GM19328 (cell line): ENCODE results near the gene LIN52.

Experiments used
- ATAC-seq: cut with Tn5 transposase; IDR thresholded peaks from one replicate; pipeline ENCODE4 v1.9.1; 2021; ENCODE audit warnings: mild to moderate bottlenecking, moderate library complexity; ENCODE audit not compliant: unreplicated experiment

Gene LIN52, protein sequence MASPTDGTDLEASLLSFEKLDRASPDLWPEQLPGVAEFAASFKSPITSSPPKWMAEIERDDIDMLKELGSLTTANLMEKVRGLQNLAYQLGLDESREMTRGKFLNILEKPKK

DNA sequence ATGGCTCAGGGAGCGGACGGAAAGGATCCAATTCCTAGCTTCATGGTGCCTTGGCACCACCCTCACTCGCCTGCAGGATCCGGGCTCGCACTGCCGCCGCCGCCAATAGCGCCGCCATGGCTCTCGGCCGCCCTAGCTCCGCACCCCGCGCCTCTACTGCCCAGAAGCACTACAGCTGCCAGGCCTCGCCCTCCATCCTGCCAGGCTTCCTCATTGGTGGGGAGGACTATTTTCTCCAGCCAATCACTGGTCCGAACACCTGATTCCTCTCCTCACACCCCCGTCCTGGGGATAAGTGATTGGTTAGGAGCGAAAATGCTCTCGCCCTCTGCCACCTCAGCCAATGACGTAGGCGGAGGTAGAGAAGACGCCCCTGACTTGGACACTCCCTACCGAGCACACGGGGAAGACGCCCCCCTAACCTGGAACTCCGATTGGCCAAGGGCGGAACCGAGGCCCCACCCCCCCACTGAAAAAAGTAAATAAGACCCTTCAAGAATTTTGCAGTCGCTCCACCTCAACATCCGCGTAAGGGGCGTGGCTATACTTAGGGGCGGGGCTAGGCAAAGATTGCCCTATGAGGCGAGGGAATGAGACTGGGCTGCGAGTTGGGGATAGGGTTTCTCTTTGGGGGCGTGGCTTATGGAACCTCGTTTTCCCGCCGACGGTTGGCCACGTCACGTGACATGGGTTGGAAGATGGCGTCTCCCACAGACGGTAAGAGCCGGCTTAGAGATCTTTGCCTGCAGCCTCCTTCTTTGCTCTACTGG is at the start of gene LIN52, which contains the start of gene ALDH6A1:
LIN52 (plus strand) TSS at position 680 of the 770 bp plus-strand sequence; CDS start at position 699, 19 bp downstream.
ALDH6A1 (minus strand) TSS at position 177 of the 770 bp plus-strand sequence; CDS start at position 118, 59 bp downstream.
- ATAC-seq: peak; percentile 91

DNA sequence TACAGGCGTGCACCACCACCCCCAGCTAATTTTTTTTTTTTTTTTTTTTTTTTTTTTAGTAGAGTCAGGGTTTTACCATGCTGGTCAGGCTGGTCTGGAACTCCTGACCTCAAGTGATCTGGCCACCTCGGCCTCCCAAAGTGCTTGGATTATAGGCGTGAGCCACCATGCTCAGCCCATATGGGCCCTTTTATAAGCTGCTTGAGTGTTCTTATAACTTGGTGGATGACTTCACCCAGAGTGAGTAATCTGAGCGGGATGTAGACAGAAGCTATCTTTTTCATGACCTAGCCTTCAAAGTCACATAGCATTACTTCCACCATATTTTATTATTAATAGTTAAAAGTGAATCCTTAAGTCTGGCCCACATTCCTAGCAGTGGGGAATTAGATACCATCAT is 49.2 kb upstream of the LIN52 start:
- no peak for ATAC-seq

DNA sequence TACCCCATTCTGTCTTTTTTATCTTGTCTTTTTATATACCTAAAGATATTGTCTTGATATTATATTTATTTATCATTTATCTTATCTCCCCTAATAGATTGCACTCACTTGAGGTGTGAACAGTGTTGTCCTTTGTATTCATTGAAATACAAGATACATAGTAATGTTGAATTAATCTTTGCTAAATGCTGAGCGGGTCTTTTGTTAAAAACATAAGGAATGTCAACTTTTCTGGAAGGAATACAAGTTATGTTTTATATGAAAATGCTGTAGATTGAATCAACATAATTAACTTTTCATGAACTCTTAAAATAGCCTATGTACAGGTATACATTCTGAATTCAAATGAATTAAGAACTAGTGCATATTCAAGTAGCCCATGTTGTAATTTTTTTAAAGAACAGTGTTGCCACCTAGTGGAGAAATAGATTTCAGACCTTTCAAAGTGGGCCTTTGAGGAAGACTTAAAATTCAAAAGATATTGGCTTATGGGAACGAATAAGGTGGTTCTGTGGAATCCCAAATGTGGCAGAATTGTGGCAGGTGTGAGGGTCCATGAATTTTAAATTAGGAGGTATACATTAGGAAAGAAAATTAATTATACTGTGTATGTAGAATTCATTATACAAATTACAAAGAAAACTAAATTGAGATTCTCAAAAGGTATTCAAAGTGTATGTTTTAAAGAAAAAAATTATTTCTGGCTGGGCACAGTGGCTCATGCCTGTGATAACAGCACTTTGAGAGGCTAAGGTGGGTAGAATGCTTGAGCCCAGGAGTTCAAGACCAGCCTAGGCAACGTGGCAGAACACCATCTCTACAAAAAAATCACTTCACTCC is 46.5 kb upstream of the LIN52 start:
- no peak for ATAC-seq

DNA sequence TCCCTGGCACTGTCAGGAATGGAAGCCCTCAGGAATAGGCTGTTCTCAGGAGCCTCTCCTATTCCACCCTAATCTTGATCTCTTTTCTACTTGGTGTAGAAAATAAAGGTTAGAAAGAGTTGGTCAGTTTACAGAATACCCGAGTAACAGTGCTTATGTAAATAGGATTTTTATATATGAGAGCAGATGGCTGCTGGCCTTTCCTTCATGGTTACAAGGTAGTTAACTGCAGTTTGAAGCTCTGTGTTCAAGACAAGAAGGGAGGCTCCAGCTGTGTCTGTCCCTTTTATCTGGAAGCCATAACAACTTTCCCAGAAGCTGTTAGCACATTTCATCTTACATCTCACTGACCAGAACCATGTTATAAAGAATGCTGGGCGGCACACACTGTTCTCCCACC is 42.5 kb upstream of the LIN52 start:
- no peak for ATAC-seq

DNA sequence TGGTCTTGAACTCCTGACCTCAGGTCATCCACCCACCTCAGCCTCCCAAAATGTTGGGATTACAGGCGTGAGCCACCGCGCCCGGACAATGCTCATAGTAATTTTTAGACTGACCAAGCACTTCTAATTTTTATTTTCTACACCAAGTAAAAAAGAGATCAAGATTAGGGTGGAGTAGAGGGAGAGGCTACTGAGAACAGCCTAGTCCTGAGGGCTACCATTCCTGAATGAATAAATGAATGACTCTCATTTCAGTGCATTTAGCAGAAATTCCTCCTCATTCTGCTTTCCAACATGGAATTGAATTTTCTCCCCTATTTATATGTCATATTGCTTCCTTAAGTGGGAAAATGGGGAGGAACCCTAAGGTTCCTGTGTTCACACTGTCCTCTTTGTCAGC is 39.2 kb upstream of the LIN52 start:
- ATAC-seq: no peak

DNA sequence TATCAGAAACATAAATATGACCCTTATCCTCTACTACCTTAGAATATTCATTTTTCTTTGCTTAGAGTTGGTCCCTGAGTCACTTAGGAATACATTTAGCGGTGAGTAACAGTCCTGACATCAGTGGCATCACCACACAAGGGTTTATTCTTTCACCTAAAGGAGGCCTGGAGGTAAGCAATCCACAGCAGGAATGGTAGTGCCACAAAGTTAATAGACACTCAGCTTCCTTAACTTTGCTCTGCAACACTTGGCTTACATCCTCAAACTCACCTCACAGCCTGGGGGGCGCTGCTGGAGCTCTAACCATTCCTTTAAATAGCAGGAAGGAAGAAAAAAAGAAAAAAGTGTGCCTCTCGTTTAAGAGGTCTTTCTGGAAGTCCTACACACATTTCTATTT is 36.5 kb upstream of the LIN52 start:
- ATAC-seq: no peak

DNA sequence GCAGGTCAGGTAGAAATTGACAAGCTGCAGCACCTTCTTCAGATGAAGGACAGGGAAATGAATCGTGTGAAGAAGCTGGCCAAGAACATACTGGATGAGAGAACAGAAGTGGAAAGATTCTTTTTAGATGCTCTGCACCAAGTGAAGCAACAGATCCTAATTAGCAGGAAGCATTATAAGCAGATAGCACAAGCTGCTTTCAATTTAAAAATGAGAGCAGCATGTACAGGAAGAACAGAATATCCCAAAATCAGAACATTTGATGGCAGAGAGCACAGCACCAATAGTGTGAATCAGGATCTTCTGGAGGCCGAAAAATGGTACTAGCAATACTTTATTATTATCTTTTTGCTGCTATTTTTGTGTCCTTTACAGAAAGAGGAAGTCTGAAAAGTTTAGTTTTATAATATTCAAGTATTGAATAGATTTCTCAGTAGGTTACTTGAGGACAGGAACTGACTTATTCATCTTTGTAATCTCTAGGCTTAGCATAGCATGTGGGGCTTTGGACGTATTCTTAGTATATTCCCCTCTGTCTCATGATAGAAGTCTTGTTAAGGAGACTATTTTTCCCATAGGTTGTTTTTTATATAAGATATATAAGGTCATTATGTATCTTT is 34.8 kb upstream of the LIN52 start:
- no peak for ATAC-seq

DNA sequence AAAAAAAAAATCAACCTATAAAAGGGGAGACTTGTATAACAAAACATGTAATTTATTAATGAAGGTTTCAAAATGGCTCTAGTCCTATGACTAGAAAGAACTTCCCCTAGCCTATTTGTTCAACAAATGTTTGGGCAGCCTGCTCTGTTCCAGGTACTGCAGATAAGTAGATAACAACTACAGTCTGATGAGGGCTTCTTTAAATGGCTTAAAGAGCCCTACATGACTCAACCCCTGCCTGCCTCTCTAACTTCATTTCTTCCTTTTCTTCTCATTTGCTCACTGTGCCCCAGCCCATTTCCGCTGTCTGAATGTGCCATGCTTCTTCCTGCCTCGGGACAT is 22.0 kb upstream of the LIN52 start:
- no peak for ATAC-seq

DNA sequence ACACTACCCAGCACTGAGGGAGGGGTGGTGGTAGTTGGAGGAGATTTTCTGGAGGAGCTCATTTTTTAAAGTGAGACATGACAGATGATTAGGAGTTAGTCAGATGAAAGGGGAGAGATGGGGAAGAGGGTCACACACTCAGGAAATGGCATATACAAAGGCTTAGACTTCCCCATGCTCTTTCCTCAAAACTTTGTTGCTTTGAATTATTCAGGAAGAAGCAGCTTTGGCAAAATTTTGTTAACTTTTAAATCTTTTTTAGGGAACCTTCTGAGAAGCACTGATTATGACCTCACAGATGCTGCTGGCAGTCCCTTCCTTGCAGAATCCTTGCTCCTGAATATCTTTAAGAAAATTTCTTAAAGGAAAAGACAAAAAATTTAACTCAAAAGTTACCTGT is 20.3 kb upstream of the LIN52 start:
- no peak for ATAC-seq

DNA sequence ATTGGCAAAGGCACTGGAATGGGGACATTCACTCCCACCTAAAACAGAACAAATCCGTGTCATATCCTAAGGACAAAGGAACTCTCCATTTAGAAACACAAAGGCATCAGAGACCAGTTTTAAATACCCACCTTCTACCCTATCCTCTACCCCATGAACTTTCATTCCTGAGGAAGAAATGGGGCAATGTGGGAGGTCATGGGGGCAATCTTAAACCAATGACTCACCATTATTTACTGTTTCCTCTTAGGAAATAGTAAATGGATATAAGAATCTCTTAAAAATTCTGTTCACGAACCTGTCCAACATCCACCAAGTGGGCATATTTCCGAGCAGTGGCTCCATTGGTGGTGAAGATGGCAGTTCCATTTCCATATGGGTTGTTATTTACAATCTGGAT is 19.9 kb upstream of the LIN52 start:
- no peak for ATAC-seq

DNA sequence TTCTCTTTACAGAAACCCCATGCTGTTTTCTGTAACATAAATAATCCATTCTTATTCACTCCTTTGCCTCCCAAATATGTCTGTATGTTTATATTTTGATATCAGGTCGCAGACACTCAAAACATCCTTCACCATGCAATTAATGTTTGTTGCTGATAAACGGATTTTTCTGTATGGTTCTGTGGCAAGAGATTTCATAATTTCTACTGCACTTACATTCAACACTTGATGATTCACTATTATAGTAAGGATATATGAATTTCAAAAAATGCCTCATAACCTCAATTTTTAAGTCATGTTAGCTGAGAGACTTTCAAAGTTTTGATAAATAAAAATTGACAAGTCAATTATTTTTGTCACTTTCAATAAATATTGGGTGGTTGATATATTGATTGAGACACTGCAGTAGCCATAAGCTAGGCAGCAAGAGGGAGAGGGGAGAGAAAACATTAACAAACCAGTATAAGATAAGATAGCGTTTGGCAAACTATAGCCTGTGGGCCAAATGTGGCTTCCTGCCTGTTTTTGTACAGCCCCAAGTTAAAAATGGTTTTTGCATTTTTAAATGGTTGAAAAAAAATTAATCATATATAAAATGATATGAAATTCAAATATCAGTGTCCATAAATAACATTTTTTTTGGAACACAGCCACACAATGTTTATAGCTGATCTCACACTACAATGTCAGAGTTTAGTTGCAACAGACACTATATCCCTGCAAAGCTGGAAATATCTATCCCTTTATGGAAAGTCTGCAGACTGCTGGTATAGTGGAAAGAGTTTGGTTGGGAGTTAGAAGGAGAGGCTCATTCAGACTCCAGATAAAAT is 18.8 kb upstream of the LIN52 start:
- ATAC-seq: no peak

DNA sequence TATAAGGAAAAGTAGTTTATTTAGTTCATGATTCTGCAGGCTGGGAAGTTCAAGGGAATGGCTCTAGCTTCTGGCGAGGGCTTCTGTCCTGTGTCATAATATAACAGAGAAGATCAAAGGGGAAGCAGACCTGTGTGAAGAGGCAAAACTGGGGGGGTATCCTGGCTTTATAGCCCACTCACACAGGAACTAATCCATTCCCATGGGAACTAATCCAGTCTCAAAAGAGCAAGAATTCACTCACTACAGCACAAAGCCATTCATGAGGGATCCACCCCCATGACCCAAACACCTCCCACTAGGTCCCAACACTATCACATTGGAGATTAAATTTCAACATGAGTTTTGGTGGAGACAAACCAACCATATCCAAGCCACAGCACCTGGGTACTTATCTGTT is 7.4 kb upstream of the LIN52 start:
- ATAC-seq: no peak

DNA sequence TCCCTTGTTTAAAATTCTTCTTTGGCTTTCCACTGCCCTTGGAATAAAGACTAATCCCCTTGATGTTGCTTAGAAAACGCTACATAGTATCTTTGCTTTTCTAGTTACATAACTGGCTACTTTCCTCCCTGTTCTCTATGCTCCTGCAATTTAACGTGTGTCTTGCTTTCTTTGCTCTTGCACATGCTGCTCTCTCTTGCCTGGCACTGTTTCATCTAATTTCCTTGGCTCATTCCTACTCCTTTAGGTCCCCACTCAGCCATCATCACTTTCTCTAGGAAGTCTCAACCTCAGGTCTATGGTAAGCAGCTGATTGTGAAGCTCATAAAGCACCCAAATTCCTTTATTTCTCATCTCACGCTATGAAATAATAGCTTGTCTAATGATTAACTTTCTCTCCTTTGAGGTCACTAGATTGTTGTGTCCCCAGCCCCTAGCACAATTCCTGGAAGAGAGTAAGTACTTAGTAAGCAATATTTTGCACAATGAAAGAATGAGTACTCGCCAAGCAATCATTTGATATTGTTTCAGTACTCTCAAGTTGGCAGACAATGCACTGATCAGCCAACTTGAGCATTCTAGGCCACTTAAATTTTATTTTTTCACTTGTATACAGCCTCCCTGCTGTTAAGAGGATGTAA is 3.8 kb upstream of the LIN52 start:
- ATAC-seq: no peak

DNA sequence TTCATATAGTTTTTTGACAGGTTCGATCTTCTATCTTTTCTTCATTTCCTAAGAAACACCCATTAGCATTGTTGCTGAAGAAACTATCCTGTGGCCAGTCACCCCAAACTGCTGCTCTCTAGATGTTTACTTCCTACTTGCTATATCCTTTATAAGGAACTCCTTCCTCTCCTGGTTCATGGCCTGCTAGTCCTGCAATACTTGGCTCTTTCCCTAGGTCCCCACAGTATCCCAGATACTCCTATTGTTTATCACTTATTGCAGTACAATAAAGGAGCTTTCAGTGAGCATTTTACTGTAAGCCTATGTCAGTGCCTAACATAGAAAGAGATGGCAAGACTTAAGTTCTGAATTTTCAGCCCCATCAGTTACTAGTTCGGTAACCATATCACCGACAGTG is 3.3 kb upstream of the LIN52 start:
- no peak for ATAC-seq

DNA sequence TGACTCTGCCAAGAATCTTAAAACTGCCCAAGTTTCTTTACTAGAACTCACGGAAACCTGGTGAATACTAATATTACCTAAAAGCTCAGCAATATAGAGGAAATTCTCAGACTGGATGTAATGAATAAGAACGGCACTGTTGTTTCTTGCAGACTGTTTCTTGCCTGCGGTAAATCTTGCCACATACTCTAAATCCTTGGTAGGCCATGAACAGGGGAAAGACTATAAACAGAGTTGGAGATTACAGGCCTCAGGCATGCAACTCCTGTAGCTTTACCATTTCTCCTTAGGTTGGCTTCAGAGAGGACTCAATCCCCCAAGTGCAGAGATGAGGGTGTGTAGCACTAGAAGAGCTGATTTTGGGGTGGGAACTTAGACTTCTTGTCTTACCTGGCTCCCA is 1.6 kb upstream of the LIN52 start:
- ATAC-seq: no peak

DNA sequence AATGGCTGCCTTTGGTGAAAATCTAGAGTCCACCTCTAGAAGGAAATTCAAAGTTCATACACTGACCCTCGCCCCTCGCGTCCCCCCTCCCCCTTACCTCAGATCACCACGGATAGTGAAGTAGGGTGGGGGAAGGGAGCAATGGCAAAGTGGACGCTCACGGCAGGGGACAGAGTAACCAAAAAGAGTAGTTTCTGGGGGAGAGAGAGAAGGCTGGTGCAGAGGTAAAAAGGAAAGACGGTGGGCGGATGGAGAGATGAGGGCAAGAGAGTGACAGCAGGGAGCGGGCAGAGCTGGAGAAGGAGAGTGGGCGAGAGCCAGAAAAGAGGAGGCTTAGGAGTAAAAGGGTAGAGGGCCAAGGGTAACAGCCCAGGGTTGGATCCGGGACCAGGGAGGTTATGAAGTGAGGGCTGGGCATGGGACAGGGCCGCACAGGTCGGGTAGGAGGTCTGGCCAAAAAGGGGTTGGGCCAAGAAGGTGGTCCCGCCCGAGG is 926 bp upstream of the LIN52 start:
- peak; percentile 7 for ATAC-seq

DNA sequence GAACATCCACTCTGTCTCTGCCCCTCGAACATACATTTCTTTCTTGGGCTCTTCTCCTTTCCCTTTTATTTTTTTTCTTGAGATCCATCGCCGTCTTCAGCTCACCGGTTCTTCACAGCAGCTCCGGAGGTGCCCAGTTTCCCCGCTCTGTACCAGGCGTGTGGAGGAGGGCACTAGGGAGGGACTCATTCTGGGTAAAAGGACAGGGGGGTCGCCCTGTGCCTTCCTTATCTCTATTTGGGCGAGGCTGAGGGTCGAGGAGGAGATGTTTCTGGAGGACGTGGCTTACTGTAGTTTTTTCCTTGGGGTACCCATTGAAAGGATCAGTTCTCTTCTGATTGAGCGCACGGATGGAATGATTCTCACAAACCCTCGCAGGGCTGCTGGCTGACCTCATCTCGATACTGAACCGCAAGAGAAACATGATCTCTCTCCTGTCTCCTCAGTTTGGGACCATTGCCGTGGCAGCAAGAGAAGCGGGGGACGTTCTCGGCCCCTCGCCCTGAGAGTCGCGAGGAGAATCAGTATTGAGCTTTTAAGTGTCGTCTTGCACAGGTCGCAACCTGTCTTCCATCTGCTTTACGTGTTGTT is 386 bp downstream of the LIN52 start:
- ATAC-seq: no peak

DNA sequence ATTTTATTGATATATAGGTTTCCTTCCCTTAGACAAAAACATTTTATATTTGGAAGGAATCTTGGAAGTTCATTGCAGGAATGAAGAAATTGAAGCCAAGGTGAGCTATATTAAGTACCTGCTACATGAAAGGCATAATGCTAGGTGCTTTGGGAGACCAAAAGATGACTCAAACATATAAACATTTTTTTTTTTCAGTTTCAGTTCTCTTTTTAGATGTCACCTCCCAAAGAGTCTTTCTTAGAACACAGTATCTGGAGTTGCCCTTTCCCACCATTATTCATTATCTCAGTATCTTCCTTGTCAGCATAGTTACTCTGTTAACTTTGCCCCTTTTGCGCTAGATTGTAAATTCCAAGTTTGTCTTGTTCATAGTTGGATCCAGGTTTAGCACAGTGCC is 1.1 kb downstream of the LIN52 start:
- ATAC-seq: no peak

DNA sequence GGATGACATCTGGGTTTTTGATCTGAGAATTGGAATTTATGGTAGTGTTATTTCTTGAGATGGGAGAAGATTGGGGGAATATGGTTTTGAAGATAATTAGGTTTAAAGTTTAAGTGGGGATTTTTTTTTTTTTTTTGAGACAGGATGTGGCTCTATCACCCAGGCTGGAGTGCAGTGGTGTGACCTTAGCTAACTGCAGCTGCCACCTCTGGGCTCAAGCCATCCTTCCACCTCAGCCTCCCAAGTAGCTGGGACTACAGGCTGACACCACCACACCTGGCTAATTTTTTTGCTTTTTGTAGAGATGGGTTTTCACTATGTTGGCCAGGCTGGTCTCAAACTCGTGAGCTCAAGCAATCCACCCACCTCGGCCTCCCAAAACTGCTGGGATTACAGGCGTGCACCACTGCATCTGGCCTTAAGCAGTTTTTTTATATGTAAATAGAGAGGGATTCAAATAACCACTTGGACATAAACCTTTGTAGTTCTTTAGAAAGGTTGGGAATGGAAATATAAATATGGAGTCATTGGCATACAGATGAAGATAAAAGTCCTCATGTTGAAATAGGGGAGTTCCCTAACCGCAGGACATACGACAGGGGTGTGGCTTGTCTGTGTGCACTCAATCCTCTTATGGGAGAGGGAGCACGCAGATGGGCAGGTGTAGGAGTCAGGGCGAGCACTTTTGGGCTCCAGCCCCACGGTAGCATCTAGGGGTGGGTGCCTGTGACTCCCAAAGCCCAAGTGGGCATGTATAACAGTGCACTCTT is 4.7 kb downstream of the LIN52 start:
- no peak for ATAC-seq
